Activated CD4-positive, alpha-beta memory T cell treated with anti-CD3 and anti-CD28 coated beads, Interleukin-2, amount 10 ng/mL, durations not matched to agents 7 days and 5 days (primary cell): ENCODE results near the gene SAP30L. TPM values are rescaled to one million over a fixed set of nuclear protein-coding genes. Genes with fewer than 3 reads are reported as not detected.

Experiments used
- CTCF ChIA-PET: fragments of 350-600 bp; sonication (Branson Sonifier 250); formaldehyde crosslinking; loops from one replicate; lab custom pipeline; 2021; ENCODE audit warnings: antibody characterized with exemption, inconsistent platforms; lab: Charles Lee
- POLR2A ChIA-PET: fragments of 350-600 bp; sonication (Branson Sonifier 250); formaldehyde crosslinking; loops from one replicate; lab custom pipeline; 2021; ENCODE audit warnings: antibody characterized with exemption; lab: Charles Lee
- DNase-seq: peaks from one replicate; pipeline ENCODE4 v3.0.0-alpha.2; 2020
- H3K27ac Mint-ChIP-seq: one replicate; pipeline ENCODE4 v1.8.0; 2021; ENCODE audit warnings: mild to moderate bottlenecking, mixed read lengths
- H3K27me3 Mint-ChIP-seq: one replicate; pipeline ENCODE4 v1.8.0; 2021; ENCODE audit warnings: mixed read lengths
- H3K36me3 Mint-ChIP-seq: one replicate; pipeline ENCODE4 v1.8.0; 2021; ENCODE audit warnings: low read depth, mixed read lengths
- H3K4me1 Mint-ChIP-seq: one replicate; pipeline ENCODE4 v1.8.0; 2021; ENCODE audit warnings: mixed read lengths
- H3K4me3 Mint-ChIP-seq: one replicate; pipeline ENCODE4 v1.8.0; 2021; ENCODE audit warnings: mild to moderate bottlenecking, mixed read lengths
- H3K9me3 Mint-ChIP-seq: one replicate; pipeline ENCODE4 v1.8.0; 2021; ENCODE audit warnings: mixed read lengths
- total RNA-seq, 2 experiments: library from RNA; stranded (reverse); gene quantifications; one replicate each; pipeline ENCODE4 v1.2.3, GENCODE V29; 2021

Gene SAP30L
- total RNA-seq = 10 to 100 TPM; 42.6 to 46.6 TPM

- peaks cover 57% of the 10 kb centered on the region for H3K4me1 Mint-ChIP-seq
- H3K9me3 Mint-ChIP-seq = no peaks in the 10 kb centered on the region
- H3K27me3 Mint-ChIP-seq = no peaks in the 10 kb centered on the region
- ChIA-PET POLR2A (interaction anchor here (0.7 to 1.9 kb wide), 12 partner anchors 9 to 413 kb away, joined by 3 to 13 read pairs (median 3); partner anchors contain the start of genes CNOT8, FAM114A2, GALNT10 and MFAP3), CTCF (no interaction called here)
- peaks cover 49% of the 10 kb centered on the region for H3K36me3 Mint-ChIP-seq
- DNase-seq = peak; percentile 97
- peak within 1 kb of the TSS; percentile 98 for H3K4me3 Mint-ChIP-seq
- peak within 1 kb of the TSS; percentile 84 for H3K27ac Mint-ChIP-seq
These were observed at the start of gene SAP30L for GRCh38 chr5:154445422-154446194. Gene SAP30L, plus strand, starts transcription at chr5:154445997. Its CDS starts 608 bp downstream, at chr5:154446605.

- peaks cover 14% of the 10 kb centered on the region for H3K36me3 Mint-ChIP-seq
- no peak for DNase-seq
- no peak overlapping the region for H3K27ac Mint-ChIP-seq
- ChIA-PET CTCF (interaction anchor here (1.5 kb wide), 1 partner anchor 324 kb away, joined by 4 read pairs; no protein-coding TSS in a partner anchor), POLR2A (no interaction called here)
- peaks cover 5% of the 10 kb centered on the region for H3K4me1 Mint-ChIP-seq
- H3K4me3 Mint-ChIP-seq = no peak overlapping the region
- no peaks in the 10 kb centered on the region for H3K27me3 Mint-ChIP-seq
- no peaks in the 10 kb centered on the region for H3K9me3 Mint-ChIP-seq
These were observed 49.7 kb upstream of the SAP30L start for GRCh38 chr5:154396128-154396527.

GRCh38 chr5:154397652-154398406 is 48.0 kb upstream of the SAP30L start:
- peaks cover 5% of the 10 kb centered on the region for H3K4me1 Mint-ChIP-seq
- peaks cover under 1% of the 10 kb centered on the region for H3K36me3 Mint-ChIP-seq
- ChIA-PET POLR2A (interaction anchor here (1.6 kb wide), 1 partner anchor 11 kb away, joined by 3 read pairs; no protein-coding TSS in a partner anchor), CTCF (interaction anchor here (1.1 kb wide), 1 partner anchor 218 kb away, joined by 4 read pairs; no protein-coding TSS in a partner anchor)
- no peak for DNase-seq
- H3K27me3 Mint-ChIP-seq = no peaks in the 10 kb centered on the region
- no peaks in the 10 kb centered on the region for H3K9me3 Mint-ChIP-seq
- no peak overlapping the region for H3K4me3 Mint-ChIP-seq
- H3K27ac Mint-ChIP-seq = no peak overlapping the region

GRCh38 chr5:154400678-154401077 is 45.1 kb upstream of the SAP30L start:
- Mint-ChIP-seq H3K4me3 (no peak overlapping the region), H3K36me3 (no peaks in the 10 kb centered on the region), H3K4me1 (peaks cover 8% of the 10 kb centered on the region), H3K27me3 (no peaks in the 10 kb centered on the region), H3K27ac (no peak overlapping the region), H3K9me3 (no peaks in the 10 kb centered on the region)
- DNase-seq = no peak
- ChIA-PET CTCF (no interaction called here), POLR2A (no interaction called here)

- Mint-ChIP-seq H3K36me3 (no peaks in the 10 kb centered on the region), H3K4me3 (no peak overlapping the region), H3K27ac (no peak overlapping the region), H3K9me3 (no peaks in the 10 kb centered on the region), H3K4me1 (peaks cover 8% of the 10 kb centered on the region), H3K27me3 (no peaks in the 10 kb centered on the region)
- DNase-seq = no peak
- CTCF ChIA-PET = interaction anchor here (1.5 kb wide), 1 partner anchor 426 kb away, joined by 3 read pairs; no protein-coding TSS in a partner anchor
- POLR2A ChIA-PET = no interaction called here
These were observed 44.4 kb upstream of the SAP30L start for GRCh38 chr5:154401355-154401754.

- Mint-ChIP-seq H3K27ac (no peak overlapping the region), H3K27me3 (no peaks in the 10 kb centered on the region)
These were observed 43.9 kb upstream of the SAP30L start for GRCh38 chr5:154401931-154402330.

GRCh38 chr5:154402611-154403010 is 43.2 kb upstream of the SAP30L start:
- ChIA-PET POLR2A (no interaction called here), CTCF (interaction anchor here (1.5 to 9.4 kb wide), 3 partner anchors 222 to 428 kb away, joined by 3 to 209 read pairs (median 4); no protein-coding TSS in a partner anchor)
- no peaks in the 10 kb centered on the region for H3K27me3 Mint-ChIP-seq
- no peak for DNase-seq
- H3K4me3 Mint-ChIP-seq = no peak overlapping the region
- peaks cover 8% of the 10 kb centered on the region for H3K4me1 Mint-ChIP-seq
- no peaks in the 10 kb centered on the region for H3K9me3 Mint-ChIP-seq
- H3K27ac Mint-ChIP-seq = no peak overlapping the region
- H3K36me3 Mint-ChIP-seq = no peaks in the 10 kb centered on the region

More at GRCh38 chr5:154401931-154402330, 43.9 kb upstream of the SAP30L start:
- H3K36me3 Mint-ChIP-seq = no peaks in the 10 kb centered on the region
- DNase-seq = no peak
- ChIA-PET POLR2A (no interaction called here), CTCF (interaction anchor here (1.5 to 9.4 kb wide), 3 partner anchors 222 to 427 kb away, joined by 3 to 209 read pairs (median 4); no protein-coding TSS in a partner anchor)
- H3K4me1 Mint-ChIP-seq = peaks cover 8% of the 10 kb centered on the region
- no peak overlapping the region for H3K4me3 Mint-ChIP-seq
- H3K9me3 Mint-ChIP-seq = no peaks in the 10 kb centered on the region

- DNase-seq = no peak
- ChIA-PET CTCF (interaction anchor here (1.5 to 9.4 kb wide), 8 partner anchors 69 to 438 kb away, joined by 4 to 209 read pairs (median 20); partner anchors contain the start of gene GALNT10), POLR2A (interaction anchor here (0.6 to 1.9 kb wide), 2 partner anchors 186 to 211 kb away, joined by 3 to 6 read pairs; no protein-coding TSS in a partner anchor)
- Mint-ChIP-seq H3K36me3 (no peaks in the 10 kb centered on the region), H3K27me3 (no peaks in the 10 kb centered on the region), H3K4me1 (peaks cover 8% of the 10 kb centered on the region), H3K27ac (no peak overlapping the region), H3K4me3 (no peak overlapping the region), H3K9me3 (no peaks in the 10 kb centered on the region)
These were observed 42.6 kb upstream of the SAP30L start for GRCh38 chr5:154403234-154403633.

- Mint-ChIP-seq H3K4me3 (no peak overlapping the region), H3K4me1 (peaks cover 8% of the 10 kb centered on the region), H3K27me3 (no peaks in the 10 kb centered on the region), H3K36me3 (no peaks in the 10 kb centered on the region), H3K27ac (no peak overlapping the region), H3K9me3 (no peaks in the 10 kb centered on the region)
- ChIA-PET CTCF (interaction anchor here (0.6 to 9.4 kb wide), 21 partner anchors 11 to 525 kb away, joined by 3 to 209 read pairs (median 6); partner anchors contain the start of gene GALNT10), POLR2A (interaction anchor here (0.6 to 2.5 kb wide), 3 partner anchors 186 to 331 kb away, joined by 3 to 16 read pairs (median 6); no protein-coding TSS in a partner anchor)
- no peak for DNase-seq
These were observed 41.9 kb upstream of the SAP30L start for GRCh38 chr5:154403776-154404387.

- H3K4me3 Mint-ChIP-seq = no peak overlapping the region
- ChIA-PET POLR2A (interaction anchor here (1.1 to 2.5 kb wide), 3 partner anchors 213 to 333 kb away, joined by 6 to 16 read pairs (median 8); partner anchors contain the start of gene GALNT10), CTCF (interaction anchor here (0.6 to 9.4 kb wide), 35 partner anchors 10 to 430 kb away, joined by 3 to 209 read pairs (median 5); partner anchors contain the start of gene GALNT10)
- no peaks in the 10 kb centered on the region for H3K9me3 Mint-ChIP-seq
- H3K36me3 Mint-ChIP-seq = peaks cover 3% of the 10 kb centered on the region
- DNase-seq = peak; percentile 77
- H3K27me3 Mint-ChIP-seq = no peaks in the 10 kb centered on the region
- H3K4me1 Mint-ChIP-seq = peaks cover 8% of the 10 kb centered on the region
- no peak overlapping the region for H3K27ac Mint-ChIP-seq
These were observed 40.6 kb upstream of the SAP30L start for GRCh38 chr5:154405078-154405792.

GRCh38 chr5:154406231-154406630 is 39.6 kb upstream of the SAP30L start:
- peaks cover 8% of the 10 kb centered on the region for H3K4me1 Mint-ChIP-seq
- ChIA-PET CTCF (interaction anchor here (1.0 to 9.4 kb wide), 13 partner anchors 9 to 431 kb away, joined by 3 to 209 read pairs (median 10); partner anchors contain the start of gene GALNT10), POLR2A (interaction anchor here (2.5 kb wide), 1 partner anchor 334 kb away, joined by 16 read pairs; no protein-coding TSS in a partner anchor)
- no peaks in the 10 kb centered on the region for H3K27me3 Mint-ChIP-seq
- peaks cover 7% of the 10 kb centered on the region for H3K36me3 Mint-ChIP-seq
- H3K4me3 Mint-ChIP-seq = no peak overlapping the region
- no peak overlapping the region for H3K27ac Mint-ChIP-seq
- no peak for DNase-seq
- no peaks in the 10 kb centered on the region for H3K9me3 Mint-ChIP-seq
